ENCODE results near the gene FASTK. TPM values are rescaled to one million over a fixed set of nuclear protein-coding genes. Genes with fewer than 3 reads are reported as not detected.
A peak's percentile ranks its signal among the peaks of the same experiment; 100 is the strongest.

The FASTK gene
- total RNA-seq, 1 donor, result 87.2 TPM

DNA sequence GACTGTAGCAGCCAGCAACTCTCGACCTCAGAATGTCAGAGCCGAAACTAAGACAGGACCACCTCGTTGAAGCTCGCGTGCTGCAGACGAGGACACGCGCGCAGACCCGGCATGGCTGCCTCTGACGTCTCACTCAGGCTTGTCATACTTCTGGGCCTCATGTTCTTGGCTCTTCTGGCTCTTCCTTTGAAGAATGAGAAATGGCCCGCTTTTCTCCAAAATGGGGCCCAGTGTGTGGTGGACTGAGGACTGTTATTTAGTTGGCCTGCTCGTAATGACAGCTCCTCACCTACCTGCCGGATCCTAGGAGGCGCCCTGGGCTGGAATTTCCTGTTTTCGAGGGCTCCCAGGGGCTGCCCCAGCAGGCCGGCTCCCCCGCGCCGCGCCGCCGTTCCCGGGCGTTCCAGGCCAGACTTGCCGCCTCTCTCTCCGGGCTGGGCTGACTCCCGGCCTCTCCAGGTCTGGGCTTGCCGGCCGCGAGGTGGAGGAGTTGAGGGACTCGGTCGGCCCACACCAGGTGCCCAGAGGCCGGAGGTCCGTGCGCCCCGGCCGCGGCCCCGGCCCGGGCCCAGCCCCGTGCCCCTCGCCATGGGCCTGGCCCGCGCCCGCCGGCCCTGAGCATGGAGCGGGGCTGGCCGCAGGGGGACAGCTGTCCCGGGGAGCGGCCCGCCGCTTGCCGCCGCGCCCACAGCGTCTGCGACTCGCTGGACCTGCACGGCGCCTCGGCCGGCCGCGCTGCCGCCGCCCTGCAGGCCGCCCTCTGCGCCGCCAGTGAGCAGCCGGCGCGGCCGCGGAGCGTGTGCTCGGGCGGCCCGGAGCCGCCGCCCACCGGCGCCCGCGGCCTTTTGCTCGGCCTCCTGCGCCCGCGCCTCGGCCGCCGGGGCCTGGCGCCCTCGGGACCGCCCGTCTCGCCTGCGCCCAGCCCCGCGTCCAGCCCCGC is 33.8 kb upstream of the FASTK start:
- no peak for DNase-seq (ENCODE audit: low read depth)
- H3K4me3 ChIP-seq (ENCODE audit: low read depth, low read length), result peak overlapping the region; percentile 21

DNA sequence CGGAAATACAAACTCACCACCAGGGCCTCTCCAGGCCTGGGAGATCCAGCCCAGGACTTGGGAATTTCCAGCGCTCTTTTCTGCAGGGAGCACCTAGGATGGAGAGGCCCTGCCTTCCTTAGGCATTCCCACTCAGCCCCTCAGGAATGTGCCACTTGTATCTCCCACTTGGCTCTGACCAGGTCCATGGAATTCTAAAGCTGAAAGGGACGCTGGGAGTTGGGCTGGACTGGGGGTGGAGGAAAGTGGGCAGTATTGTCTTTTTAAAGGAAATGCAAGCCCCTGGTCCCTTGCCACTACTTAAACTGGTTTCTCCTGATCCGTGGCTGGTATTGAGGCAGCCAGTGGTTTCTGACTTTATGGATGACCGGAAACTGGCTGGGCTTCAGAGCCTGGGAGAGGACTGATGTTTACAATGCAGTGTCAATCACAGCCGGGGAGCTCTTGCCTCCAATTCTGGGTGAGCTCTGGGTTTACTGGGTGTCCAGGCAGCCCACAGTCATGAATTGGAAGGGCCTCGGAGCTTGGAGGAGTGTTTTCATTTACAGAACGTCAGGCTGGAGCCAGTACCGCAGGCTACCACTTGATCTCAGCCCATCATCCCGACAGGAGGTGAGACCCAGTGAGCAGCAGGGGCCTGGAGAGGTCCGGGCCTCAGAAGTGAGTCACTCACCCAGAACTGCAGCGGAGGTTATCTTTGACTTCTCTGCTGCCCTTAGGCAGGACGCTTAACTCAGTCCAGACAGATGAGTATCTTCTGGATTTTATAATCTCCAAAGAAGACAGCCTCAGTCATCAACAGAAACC is 32.9 kb upstream of the FASTK start:
- peak overlapping the region; percentile 21 for H3K4me3 ChIP-seq (ENCODE audit: low read depth, low read length)
- peak; percentile 86 for DNase-seq (ENCODE audit: low read depth)
- no peak for TF ChIP-seq CTCF (IDR thresholded peaks at IDR 0.05; ENCODE audit: insufficient read depth, low read depth, low read length)

More for the DNA sequence above, 33.8 kb upstream of the FASTK start:
- TF ChIP-seq CTCF (IDR thresholded peaks at IDR 0.05; ENCODE audit: insufficient read depth, low read depth, low read length), result no peak

DNA sequence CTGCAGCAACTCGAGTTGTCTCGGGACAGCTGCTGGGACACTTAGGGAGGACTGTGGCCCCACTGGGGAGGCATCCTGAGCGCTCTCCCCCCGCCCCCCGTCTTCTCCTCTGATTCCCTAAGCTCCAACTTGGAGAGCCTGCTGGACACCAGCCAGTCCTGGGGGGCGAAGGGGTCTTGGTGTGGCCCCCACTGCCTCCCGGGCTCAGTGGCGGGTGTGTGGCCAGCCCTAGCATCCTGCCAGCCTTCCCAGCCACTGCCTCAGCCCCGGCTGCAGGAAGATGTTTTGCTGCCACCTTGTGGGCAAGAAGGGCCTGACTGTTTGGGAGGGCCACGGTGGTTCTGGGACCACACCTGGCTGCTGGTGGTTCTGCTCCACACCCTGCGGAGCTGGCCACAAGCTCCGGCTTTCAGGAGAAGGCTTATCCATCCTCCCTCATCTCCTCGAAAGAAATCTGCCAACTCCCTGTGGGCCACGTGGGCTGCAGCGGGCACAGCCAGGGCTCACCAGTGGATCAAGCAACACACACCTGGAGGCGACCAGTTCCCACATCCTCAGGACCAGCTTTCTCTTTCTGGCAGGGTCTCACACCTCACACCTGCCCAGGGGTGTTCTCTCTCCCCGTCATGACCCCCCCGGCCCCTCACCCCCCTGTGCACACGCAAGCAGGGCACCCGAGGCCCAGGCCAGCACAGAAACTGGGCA is 30.5 kb upstream of the FASTK start:
- no peak overlapping the region for H3K4me3 ChIP-seq (ENCODE audit: low read depth, low read length)
- peak; percentile 74 for DNase-seq (ENCODE audit: low read depth)
- peak; percentile 85 for TF ChIP-seq CTCF (IDR thresholded peaks at IDR 0.05; ENCODE audit: insufficient read depth, low read depth, low read length)

- H3K4me3 ChIP-seq (ENCODE audit: low read depth, low read length), result no peak overlapping the region
- no peak for DNase-seq (ENCODE audit: low read depth)
- no peak for TF ChIP-seq CTCF (IDR thresholded peaks at IDR 0.05; ENCODE audit: insufficient read depth, low read depth, low read length)
Observed at GRCh38 chr7:151110236-151110940, 29.8 kb upstream of the FASTK start.

DNA sequence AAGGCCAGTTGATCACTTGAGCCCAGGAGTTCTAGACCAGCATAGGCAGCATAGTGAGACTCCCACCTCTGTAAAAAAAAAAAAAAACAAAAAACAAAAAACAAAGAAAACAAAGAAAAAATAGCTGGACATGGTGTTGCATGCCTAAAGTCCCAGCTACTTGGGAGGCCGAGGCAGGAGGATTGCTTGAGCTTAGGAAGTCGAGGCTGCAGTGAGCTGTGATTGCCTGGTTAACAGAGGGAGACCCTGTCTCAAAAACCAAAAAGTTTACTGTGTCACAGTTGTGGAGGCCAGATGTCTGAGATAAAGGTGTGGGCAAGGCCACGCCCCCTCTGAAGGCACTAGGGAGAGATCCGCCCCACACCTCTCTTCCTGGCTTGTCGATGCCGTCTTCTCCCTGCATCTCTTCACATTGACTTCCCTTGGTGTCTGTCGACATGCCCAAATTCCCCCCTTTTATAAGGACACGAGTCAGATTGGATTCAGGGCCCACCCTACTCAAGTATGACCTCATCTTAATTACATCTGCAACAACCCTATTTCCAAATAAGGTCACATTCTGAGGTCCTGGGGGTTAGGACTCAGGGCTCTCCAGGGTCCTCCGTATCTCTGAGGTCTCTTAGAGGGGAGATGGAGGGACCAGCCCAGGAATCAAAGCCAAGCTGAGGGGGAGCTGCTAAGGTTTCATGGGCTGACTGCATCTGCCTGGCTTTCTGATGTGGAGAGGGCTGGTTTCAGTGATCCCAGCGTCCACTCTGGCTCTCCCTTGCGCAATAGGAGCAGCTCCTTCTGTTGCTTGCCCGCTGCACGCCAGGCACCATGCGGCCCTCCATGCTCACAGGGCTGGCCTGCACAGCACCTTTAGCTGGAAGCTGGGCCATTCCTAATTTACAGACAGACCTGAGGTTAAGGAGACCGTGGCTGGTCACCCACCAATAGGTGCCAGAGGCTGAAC is 28.8 kb upstream of the FASTK start:
- TF ChIP-seq CTCF (IDR thresholded peaks at IDR 0.05; ENCODE audit: insufficient read depth, low read depth, low read length), result no peak
- DNase-seq (ENCODE audit: low read depth), result peak; percentile 79
- H3K4me3 ChIP-seq (ENCODE audit: low read depth, low read length), result no peak overlapping the region

All from fibroblast of villous mesenchyme (primary cell).